ENCODE data around the gene CCDC78.

DNA sequence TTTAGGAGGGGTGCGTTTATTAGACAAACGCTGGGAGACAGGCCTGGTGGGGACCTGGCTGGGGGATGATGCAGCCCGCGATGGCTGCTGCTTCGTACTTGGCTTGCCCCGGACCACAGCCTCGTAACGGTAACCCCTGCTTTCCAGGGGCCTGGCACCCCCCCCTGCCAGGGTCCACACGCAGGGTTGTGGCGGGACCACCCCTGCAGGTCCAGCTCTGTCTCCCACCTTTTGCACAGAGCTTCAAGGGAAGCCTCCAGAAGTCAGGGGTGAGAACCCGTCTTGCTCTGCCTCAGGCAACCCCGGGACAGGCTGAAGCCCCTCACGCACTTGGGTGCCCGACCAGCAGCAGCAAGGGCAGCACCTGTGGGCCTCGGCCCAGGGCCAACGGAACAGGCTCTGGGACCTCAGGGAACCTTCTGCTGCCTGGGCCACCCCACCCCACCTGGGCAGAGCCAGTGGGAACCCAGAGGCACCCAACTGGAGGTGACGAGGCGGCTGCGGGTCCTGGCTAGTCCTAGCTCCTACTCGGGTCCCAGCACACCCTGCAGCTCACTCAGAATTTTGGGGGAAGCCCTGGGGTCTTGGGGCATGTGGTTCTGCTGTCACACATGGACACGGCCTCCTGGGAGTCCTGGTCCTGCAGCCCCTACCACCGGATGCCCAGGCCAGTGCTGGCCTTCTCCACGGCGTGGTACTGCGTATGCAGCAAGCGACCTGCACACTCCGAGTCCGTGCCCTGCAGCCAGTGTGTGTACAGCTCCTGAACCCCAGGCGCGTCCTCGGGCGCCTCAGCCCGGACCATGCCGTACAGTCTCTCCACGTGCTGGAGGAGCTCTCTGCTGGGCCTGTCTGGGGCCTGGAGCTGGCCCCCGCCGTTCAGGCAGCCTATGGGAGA is 3.8 kb upstream of the CCDC78 start:
- TF ChIP-seq, protein P1, sequence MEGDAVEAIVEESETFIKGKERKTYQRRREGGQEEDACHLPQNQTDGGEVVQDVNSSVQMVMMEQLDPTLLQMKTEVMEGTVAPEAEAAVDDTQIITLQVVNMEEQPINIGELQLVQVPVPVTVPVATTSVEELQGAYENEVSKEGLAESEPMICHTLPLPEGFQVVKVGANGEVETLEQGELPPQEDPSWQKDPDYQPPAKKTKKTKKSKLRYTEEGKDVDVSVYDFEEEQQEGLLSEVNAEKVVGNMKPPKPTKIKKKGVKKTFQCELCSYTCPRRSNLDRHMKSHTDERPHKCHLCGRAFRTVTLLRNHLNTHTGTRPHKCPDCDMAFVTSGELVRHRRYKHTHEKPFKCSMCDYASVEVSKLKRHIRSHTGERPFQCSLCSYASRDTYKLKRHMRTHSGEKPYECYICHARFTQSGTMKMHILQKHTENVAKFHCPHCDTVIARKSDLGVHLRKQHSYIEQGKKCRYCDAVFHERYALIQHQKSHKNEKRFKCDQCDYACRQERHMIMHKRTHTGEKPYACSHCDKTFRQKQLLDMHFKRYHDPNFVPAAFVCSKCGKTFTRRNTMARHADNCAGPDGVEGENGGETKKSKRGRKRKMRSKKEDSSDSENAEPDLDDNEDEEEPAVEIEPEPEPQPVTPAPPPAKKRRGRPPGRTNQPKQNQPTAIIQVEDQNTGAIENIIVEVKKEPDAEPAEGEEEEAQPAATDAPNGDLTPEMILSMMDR (IDR thresholded peaks at IDR 0.05; ENCODE audit: insufficient read depth, low read length, poor library complexity, severe bottlenecking): no peak
- no peak for TF ChIP-seq EZH2phosphoT487 (conservative IDR thresholded peaks at IDR 0.05; ENCODE audit: low read length)
